CD14-positive monocyte (primary cell): ENCODE results near the gene ACTBL2. TPM values are rescaled to one million over a fixed set of nuclear protein-coding genes. Genes with fewer than 3 reads are reported as not detected.

Experiments
- DNase-seq, 3 donors: peaks; one replicate each; pipeline ENCODE4 v3.0.0-alpha.2; 2011 to 2022
- H2AFZ ChIP-seq: 2 replicates; pipeline ENCODE4 v1.6.0; 2012; ENCODE audit warnings: mild to moderate bottlenecking, low read depth, low read length, inconsistent platforms; ENCODE audit not compliant: insufficient read depth, poor library complexity, severe bottlenecking
- H3K27ac ChIP-seq, 2 donors: 1 replicate in 1 of 2; 2 replicates in 1 of 2; pipeline ENCODE4 v1.5.1; 2012 to 2013; ENCODE audit warnings: low read length in 2 of 2, control low read depth in 1 of 2, inconsistent platforms in 1 of 2, low read depth in 1 of 2, mild to moderate bottlenecking in 1 of 2
- H3K27me3 ChIP-seq, 2 donors: one replicate each; pipeline versions ENCODE4 v1.6.0 to v1.6.1; 2011 to 2013; ENCODE audit warnings: low read length in 2 of 2; ENCODE audit not compliant: control insufficient read depth in 2 of 2, insufficient read depth in 2 of 2
- H3K36me3 ChIP-seq, 2 donors: replicated peaks in 1 of 2; 1 replicate in 1 of 2; 2 replicates in 1 of 2; pipeline versions ENCODE4 v1.5.1 to v1.6.1; 2012 to 2013; ENCODE audit warnings: low read length in 2 of 2, control low read depth in 1 of 2, inconsistent platforms in 1 of 2, mild to moderate bottlenecking in 1 of 2; ENCODE audit not compliant: insufficient read depth in 2 of 2, control insufficient read depth in 1 of 2
- H3K4me1 ChIP-seq, 2 donors: 1 replicate in 1 of 2; 2 replicates in 1 of 2; pipeline versions ENCODE4 v1.5.1 to v1.6.1; 2012 to 2013; ENCODE audit warnings: low read length in 2 of 2, control low read depth in 1 of 2, inconsistent platforms in 1 of 2, mild to moderate bottlenecking in 1 of 2, moderate library complexity in 1 of 2; ENCODE audit not compliant: insufficient read depth in 2 of 2, control insufficient read depth in 1 of 2
- H3K4me2 ChIP-seq: replicated peaks from 2 replicates; pipeline ENCODE3; 2012; ENCODE audit warnings: low read length, moderate library complexity, mild to moderate bottlenecking; ENCODE audit not compliant: poor library complexity, severe bottlenecking; ENCODE audit errors: extremely low read depth
- H3K4me3 ChIP-seq, 3 experiments: fragments of 200-600 bp in 1 of 3; sonication (generic) in 1 of 3; replicated peaks in 1 of 3; 1 replicate in 2 of 3; 2 replicates in 1 of 3; pipeline ENCODE4 v1.5.1; 2011 to 2013; ENCODE audit warnings: low read length in 3 of 3, mild to moderate bottlenecking in 3 of 3, control low read depth in 2 of 3, low read depth in 2 of 3, inconsistent platforms in 1 of 3, moderate library complexity in 1 of 3
- H3K79me2 ChIP-seq: 2 replicates; pipeline ENCODE4 v1.6.0; 2012; ENCODE audit warnings: mild to moderate bottlenecking, control low read depth, inconsistent platforms, low read length, moderate library complexity; ENCODE audit not compliant: insufficient read depth
- H3K9ac ChIP-seq: 2 replicates; pipeline ENCODE4 v1.6.0; 2017; ENCODE audit warnings: low read length, mild to moderate bottlenecking; ENCODE audit not compliant: insufficient read depth, poor library complexity, severe bottlenecking
- H3K9me3 ChIP-seq, 2 donors: replicated peaks in 1 of 2; 1 replicate in 1 of 2; 2 replicates in 1 of 2; pipeline versions ENCODE4 v1.5.1 to v1.6.1; 2012 to 2013; ENCODE audit warnings: low read length in 2 of 2, control low read depth in 1 of 2; ENCODE audit not compliant: control insufficient read depth in 1 of 2, insufficient read depth in 1 of 2
- H4K20me1 ChIP-seq: 2 replicates; pipeline ENCODE4 v1.6.0; 2012; ENCODE audit warnings: mild to moderate bottlenecking, low read length, control low read depth, moderate library complexity; ENCODE audit not compliant: insufficient read depth
- H3K27ac Mint-ChIP-seq, 7 donors: one replicate each; pipeline ENCODE4 v1.8.0; 2020; ENCODE audit warnings: mild to moderate bottlenecking in 7 of 7, mixed read lengths in 7 of 7, moderate library complexity in 6 of 7, inconsistent platforms in 2 of 7
- H3K27me3 Mint-ChIP-seq, 3 donors: one replicate each; pipeline ENCODE4 v1.8.0; 2021 to 2022; ENCODE audit warnings: low read depth in 3 of 3, mild to moderate bottlenecking in 3 of 3, mixed read lengths in 3 of 3, moderate library complexity in 3 of 3, inconsistent platforms in 1 of 3
- H3K36me3 Mint-ChIP-seq, 2 donors: one replicate each; pipeline ENCODE4 v1.8.0; 2020; ENCODE audit warnings: mixed read lengths in 2 of 2, inconsistent platforms in 1 of 2, mild to moderate bottlenecking in 1 of 2
- H3K4me1 Mint-ChIP-seq: one replicate; pipeline ENCODE4 v1.8.0; 2020; ENCODE audit warnings: mild to moderate bottlenecking, mixed read lengths
- H3K4me3 Mint-ChIP-seq, 2 donors: one replicate each; pipeline ENCODE4 v1.8.0; 2020; ENCODE audit warnings: mild to moderate bottlenecking in 2 of 2, mixed read lengths in 2 of 2, moderate library complexity in 1 of 2
- H3K9me3 Mint-ChIP-seq, 7 donors: one replicate each; pipeline ENCODE4 v1.8.0; 2020 to 2022; ENCODE audit warnings: mixed read lengths in 7 of 7, mild to moderate bottlenecking in 6 of 7, moderate library complexity in 6 of 7, inconsistent platforms in 2 of 7
- CTCF ChIP-seq: fragments of 200-600 bp; IDR thresholded peaks from one replicate; pipeline ENCODE4 v1.8.0; 2022; ENCODE audit warnings: antibody characterized with exemption, mild to moderate bottlenecking
- WGBS: methylation state at CpG from one replicate; pipeline ENCODE4 v1.1.5; 2013; ENCODE audit warnings: missing lambda C conversion rate; ENCODE audit not compliant: insufficient coverage; 5-methylcytosine and 5-hydroxymethylcytosine counted together
- intact Hi-C, 2 donors: fragments of 100-400 bp; cut with micrococcal nuclease; formaldehyde crosslinking; loops; one replicate each; pipeline versions ENCODE4 v1.15.0 to v1.15.1; 2023
- polyA plus RNA-seq, 3 donors: library from polyadenylated mRNA; depleted of rRNA in 1 of 3; unstranded in 2 of 3; stranded (reverse) in 1 of 3; fragments of 300-500 nt in 2 of 3; fragments of >200 nt in 1 of 3; fragmentation: Illumina TruSeq in 2 of 3; gene quantifications; 1 replicate in 2 of 3; 2 replicates in 1 of 3; pipeline ENCODE4 v1.2.3, GENCODE V29; 2012 to 2021

The ACTBL2 gene
- polyA plus RNA-seq, 3 donors, result not detected

GRCh38 chr5:57441557-57441956 is 41.1 kb downstream of the ACTBL2 start:
- H3K9me3 ChIP-seq, result no peaks in the 10 kb centered on the region
- no peaks in the 10 kb centered on the region for H3K27me3 ChIP-seq
- Mint-ChIP-seq H3K4me3 (no peak overlapping the region), H3K4me1 (no peaks in the 10 kb centered on the region), H3K27ac (no peak overlapping the region), H3K9me3 (peaks cover 0 to 6% (median 0%) of the 10 kb centered on the region in 7 donors), H3K27me3 (peaks cover 0 to 7% (median 1%) of the 10 kb centered on the region in 3 donors), H3K36me3 (no peaks in the 10 kb centered on the region)
- no peak for TF ChIP-seq CTCF
- H3K4me2 ChIP-seq, result no peak overlapping the region
- H3K36me3 ChIP-seq, result no peaks in the 10 kb centered on the region
- H2AFZ ChIP-seq, result no peak overlapping the region
- intact Hi-C loops, result no loop called here
- H3K4me3 ChIP-seq, result no peak overlapping the region
- WGBS, result no CpG with 5 or more reads among the region's 2 CpGs
- no peak overlapping the region for H3K27ac ChIP-seq
- H4K20me1 ChIP-seq, result no peaks in the 10 kb centered on the region
- no peaks in the 10 kb centered on the region for H3K79me2 ChIP-seq
- H3K4me1 ChIP-seq, result no peaks in the 10 kb centered on the region
- H3K9ac ChIP-seq, result no peak overlapping the region
- DNase-seq, result no peak

GRCh38 chr5:57439601-57440000 is 43.0 kb downstream of the ACTBL2 start:
- peaks cover 0 to 6% (median 0%) of the 10 kb centered on the region in 7 donors for H3K9me3 Mint-ChIP-seq
- H3K27ac Mint-ChIP-seq, result no peak overlapping the region
- peaks cover 0 to 7% (median 1%) of the 10 kb centered on the region in 3 donors for H3K27me3 Mint-ChIP-seq
- Histone ChIP-seq H3K79me2 (no peaks in the 10 kb centered on the region), H2AFZ (no peak overlapping the region), H3K4me3 (no peak overlapping the region), H3K36me3 (no peaks in the 10 kb centered on the region), H3K4me2 (no peak overlapping the region), H3K4me1 (no peaks in the 10 kb centered on the region), H4K20me1 (no peaks in the 10 kb centered on the region), H3K27me3 (no peaks in the 10 kb centered on the region), H3K9ac (no peak overlapping the region), H3K27ac (no peak overlapping the region), H3K9me3 (no peaks in the 10 kb centered on the region)
- no peak for TF ChIP-seq CTCF
- H3K36me3 Mint-ChIP-seq, result no peaks in the 10 kb centered on the region
- no CpG with 5 or more reads among the region's 2 CpGs for WGBS
- no peak overlapping the region for H3K4me3 Mint-ChIP-seq
- no peak for DNase-seq
- H3K4me1 Mint-ChIP-seq, result no peaks in the 10 kb centered on the region
- intact Hi-C loops, result no loop called here
